Neuronal stem cell (in vitro differentiated cells): Measurements from ENCODE around the gene COL28A1.

Experiments used
- DNase-seq: peaks from one replicate; pipeline ENCODE4 v3.0.0-alpha.2; 2013; ENCODE audit warnings: low spot score
- H2AFZ ChIP-seq: one replicate; pipeline ENCODE4 v1.6.1; 2013; ENCODE audit warnings: mild to moderate bottlenecking, low read length, inconsistent platforms
- H2AK5ac ChIP-seq: 2 replicates; pipeline ENCODE4 v1.6.1; 2013; ENCODE audit warnings: low read depth, mild to moderate bottlenecking, inconsistent platforms, low read length, moderate library complexity, mixed read lengths
- H2BK120ac ChIP-seq: 2 replicates; pipeline ENCODE4 v1.6.1; 2013; ENCODE audit warnings: low read depth, mild to moderate bottlenecking, inconsistent platforms, low read length, moderate library complexity, mixed read lengths
- H2BK12ac ChIP-seq: one replicate; pipeline ENCODE4 v1.6.1; 2013; ENCODE audit warnings: low read length, inconsistent platforms
- H2BK15ac ChIP-seq: 2 replicates; pipeline ENCODE4 v1.6.1; 2013; ENCODE audit warnings: mild to moderate bottlenecking, low read length, inconsistent platforms, mixed read lengths
- H2BK5ac ChIP-seq: one replicate; pipeline ENCODE4 v1.6.1; 2013; ENCODE audit warnings: inconsistent platforms, mild to moderate bottlenecking, low read length, moderate library complexity
- H3K14ac ChIP-seq: one replicate; pipeline ENCODE4 v1.6.1; 2013; ENCODE audit warnings: low read length, inconsistent platforms
- H3K18ac ChIP-seq: 2 replicates; pipeline ENCODE4 v1.6.1; 2013; ENCODE audit warnings: low read length, inconsistent platforms
- H3K23ac ChIP-seq: 2 replicates; pipeline ENCODE4 v1.6.1; 2013; ENCODE audit warnings: low read depth, mild to moderate bottlenecking, mixed read lengths, low read length, inconsistent platforms; ENCODE audit not compliant: poor library complexity
- H3K27ac ChIP-seq: replicated peaks from 3 replicates; pipeline ENCODE4 v1.5.1; 2013; ENCODE audit warnings: low read length, inconsistent platforms
- H3K27me3 ChIP-seq, 3 experiments: 2 replicates each; pipeline ENCODE4 v1.6.1; 2013; ENCODE audit warnings: low read length in 3 of 3, mild to moderate bottlenecking in 2 of 3, inconsistent platforms in 1 of 3, low read depth in 1 of 3, mixed read lengths in 1 of 3, moderate library complexity in 1 of 3; ENCODE audit not compliant: control insufficient read depth in 3 of 3, insufficient read depth in 3 of 3
- H3K36me3 ChIP-seq, 2 donors: replicated peaks in 1 of 2; 2 replicates each; pipeline ENCODE4 v1.6.1; 2013; ENCODE audit warnings: low read length in 2 of 2; ENCODE audit not compliant: control insufficient read depth in 2 of 2, insufficient read depth in 2 of 2
- H3K4ac ChIP-seq: 2 replicates; pipeline ENCODE4 v1.6.1; 2013; ENCODE audit warnings: inconsistent platforms, mild to moderate bottlenecking, low read length, moderate library complexity
- H3K4me1 ChIP-seq, 2 donors: 1 replicate in 1 of 2; 2 replicates in 1 of 2; pipeline ENCODE4 v1.6.1; 2013; ENCODE audit warnings: low read length in 2 of 2, low read depth in 1 of 2; ENCODE audit not compliant: control insufficient read depth in 2 of 2, insufficient read depth in 1 of 2
- H3K4me2 ChIP-seq: one replicate; pipeline ENCODE4 v1.6.1; 2013; ENCODE audit warnings: mild to moderate bottlenecking, low read length, inconsistent platforms; ENCODE audit not compliant: insufficient read depth, poor library complexity, severe bottlenecking
- H3K4me3 ChIP-seq, 2 donors: 2 replicates each; pipeline ENCODE4 v1.5.1; 2013; ENCODE audit warnings: low read length in 2 of 2, mild to moderate bottlenecking in 2 of 2, inconsistent platforms in 1 of 2, moderate library complexity in 1 of 2
- H3K79me1 ChIP-seq: one replicate; pipeline ENCODE4 v1.6.1; 2013; ENCODE audit warnings: low read depth, mild to moderate bottlenecking, inconsistent platforms, low read length, moderate library complexity
- H3K9ac ChIP-seq: one replicate; pipeline ENCODE4 v1.6.1; 2013; ENCODE audit warnings: mild to moderate bottlenecking, low read depth, low read length, inconsistent platforms; ENCODE audit not compliant: poor library complexity
- H3K9me3 ChIP-seq, 2 donors: replicated peaks in 1 of 2; 2 replicates each; pipeline versions ENCODE3 to v1.6.1; 2013; ENCODE audit warnings: low read length in 2 of 2, mild to moderate bottlenecking in 2 of 2, inconsistent platforms in 1 of 2, low read depth in 1 of 2, mixed read lengths in 1 of 2, moderate library complexity in 1 of 2; ENCODE audit not compliant: control insufficient read depth in 2 of 2, insufficient read depth in 1 of 2
- H4K8ac ChIP-seq: one replicate; pipeline ENCODE4 v1.6.1; 2013; ENCODE audit warnings: low read depth, mild to moderate bottlenecking, inconsistent platforms, low read length, moderate library complexity
- H4K91ac ChIP-seq: one replicate; pipeline ENCODE4 v1.6.1; 2013; ENCODE audit warnings: low read length, low read depth, mild to moderate bottlenecking, inconsistent platforms; ENCODE audit not compliant: poor library complexity
- WGBS, 2 donors: extraction: QIAGEN DNeasy Blood & Tissue Kit; methylation state at CpG; one replicate each; pipeline ENCODE4 v1.1.7; 2013; ENCODE audit warnings: missing lambda C conversion rate in 2 of 2, mixed read lengths in 1 of 2; ENCODE audit not compliant: insufficient read length in 2 of 2, insufficient replicate concordance in 1 of 2; ENCODE audit errors: extremely low coverage in 2 of 2; 5-methylcytosine and 5-hydroxymethylcytosine counted together

The COL28A1 gene

GRCh38 chr7:7414791-7415603 lies 120.7 kb downstream of the COL28A1 start:
- Histone ChIP-seq H3K4me3 (no peak overlapping the region), H4K8ac (no peak overlapping the region), H2BK5ac (no peak overlapping the region), H3K14ac (no peak overlapping the region), H3K27ac (no peak overlapping the region), H2AFZ (no peak overlapping the region), H3K9ac (no peak overlapping the region), H2AK5ac (no peak overlapping the region), H3K36me3 (no peaks in the 10 kb centered on the region), H4K91ac (no peak overlapping the region), H3K27me3 (peaks cover 0 to 3% (median 0%) of the 10 kb centered on the region in 3 experiments), H3K4ac (no peak overlapping the region), H3K9me3 (no peaks in the 10 kb centered on the region), H2BK15ac (no peak overlapping the region), H3K4me1 (no peaks in the 10 kb centered on the region), H3K4me2 (no peak overlapping the region), H2BK120ac (no peak overlapping the region), H2BK12ac (no peak overlapping the region), H3K79me1 (no peaks in the 10 kb centered on the region), H3K18ac (no peak overlapping the region), H3K23ac (no peak overlapping the region)
- no peak for DNase-seq
- no CpG with 5 or more reads among the region's 7 CpGs for WGBS, 2 donors

- Histone ChIP-seq H3K4me2 (no peak overlapping the region), H3K18ac (no peak overlapping the region), H2BK120ac (no peak overlapping the region), H3K79me1 (no peaks in the 10 kb centered on the region), H3K14ac (no peak overlapping the region), H3K23ac (no peak overlapping the region), H3K27me3 (no peaks in the 10 kb centered on the region), H2BK12ac (no peak overlapping the region), H3K27ac (no peak overlapping the region), H3K4me1 (peaks cover 0 to 2% of the 10 kb centered on the region in 2 donors), H4K8ac (no peak overlapping the region), H3K36me3 (no peaks in the 10 kb centered on the region), H2AK5ac (no peak overlapping the region), H3K9me3 (no peaks in the 10 kb centered on the region), H4K91ac (no peak overlapping the region), H2AFZ (no peak overlapping the region), H3K9ac (no peak overlapping the region), H2BK15ac (no peak overlapping the region), H3K4ac (no peak overlapping the region), H3K4me3 (no peak overlapping the region), H2BK5ac (no peak overlapping the region)
- DNase-seq = no peak
- no CpG with 5 or more reads among the region's 3 CpGs for WGBS, 2 donors
Observed at GRCh38 chr7:7408001-7408770, 127.5 kb downstream of the COL28A1 start.

- H3K9me3 ChIP-seq = no peaks in the 10 kb centered on the region
- no peak overlapping the region for H3K14ac ChIP-seq
- H2BK15ac ChIP-seq = no peak overlapping the region
- no peak overlapping the region for H2AFZ ChIP-seq
- H2BK12ac ChIP-seq = no peak overlapping the region
- H3K18ac ChIP-seq = no peak overlapping the region
- peaks cover 0 to 2% of the 10 kb centered on the region in 2 donors for H3K4me1 ChIP-seq
- no peak overlapping the region for H2BK120ac ChIP-seq
- H3K9ac ChIP-seq = no peak overlapping the region
- no peak overlapping the region for H2BK5ac ChIP-seq
- no peak overlapping the region for H2AK5ac ChIP-seq
- no peak for DNase-seq
- no peak overlapping the region for H3K23ac ChIP-seq
- H4K91ac ChIP-seq = no peak overlapping the region
- H3K27me3 ChIP-seq = no peaks in the 10 kb centered on the region
- no peak overlapping the region for H3K4ac ChIP-seq
- H3K27ac ChIP-seq = no peak overlapping the region
- H3K79me1 ChIP-seq = no peaks in the 10 kb centered on the region
- no peak overlapping the region for H3K4me3 ChIP-seq
- no peak overlapping the region for H4K8ac ChIP-seq
- no peak overlapping the region for H3K4me2 ChIP-seq
- H3K36me3 ChIP-seq = no peaks in the 10 kb centered on the region
Observed at GRCh38 chr7:7405461-7405860, 130.2 kb downstream of the COL28A1 start.

- Histone ChIP-seq H3K23ac (no peak overlapping the region), H3K27me3 (no peaks in the 10 kb centered on the region), H3K4me3 (no peak overlapping the region), H3K36me3 (no peaks in the 10 kb centered on the region), H2AK5ac (no peak overlapping the region), H2BK12ac (no peak overlapping the region), H2BK15ac (no peak overlapping the region), H2BK120ac (no peak overlapping the region), H2BK5ac (no peak overlapping the region), H3K79me1 (no peaks in the 10 kb centered on the region), H3K18ac (no peak overlapping the region), H3K9ac (no peak overlapping the region), H3K4me2 (no peak overlapping the region), H3K4ac (no peak overlapping the region), H3K4me1 (peaks cover 0 to 2% of the 10 kb centered on the region in 2 donors), H3K27ac (no peak overlapping the region), H4K91ac (no peak overlapping the region), H2AFZ (no peak overlapping the region), H4K8ac (no peak overlapping the region), H3K14ac (no peak overlapping the region), H3K9me3 (no peaks in the 10 kb centered on the region)
- WGBS, 2 donors = no CpG with 5 or more reads among the region's 2 CpGs
- DNase-seq = no peak
Observed at GRCh38 chr7:7399707-7400106, 136.0 kb downstream of the COL28A1 start.
